ENCODE data around the gene AIG1. TPM values are rescaled to one million over a fixed set of nuclear protein-coding genes. Genes with fewer than 3 reads are reported as not detected.

Gene AIG1
- total RNA-seq, 1 donor from 2014 or later: 37.1 TPM

GRCh38 chr6:143295932-143296331, 235.2 kb downstream of the AIG1 start:
- no peaks in the 10 kb centered on the region for H3F3A ChIP-seq (ENCODE audit: low read depth)
- H3K9me3 Mint-ChIP-seq: no peaks in the 10 kb centered on the region
- no peak for TF ChIP-seq EZH2phosphoT487 (IDR thresholded peaks at IDR 0.05)
- TF ChIP-seq, protein P1, sequence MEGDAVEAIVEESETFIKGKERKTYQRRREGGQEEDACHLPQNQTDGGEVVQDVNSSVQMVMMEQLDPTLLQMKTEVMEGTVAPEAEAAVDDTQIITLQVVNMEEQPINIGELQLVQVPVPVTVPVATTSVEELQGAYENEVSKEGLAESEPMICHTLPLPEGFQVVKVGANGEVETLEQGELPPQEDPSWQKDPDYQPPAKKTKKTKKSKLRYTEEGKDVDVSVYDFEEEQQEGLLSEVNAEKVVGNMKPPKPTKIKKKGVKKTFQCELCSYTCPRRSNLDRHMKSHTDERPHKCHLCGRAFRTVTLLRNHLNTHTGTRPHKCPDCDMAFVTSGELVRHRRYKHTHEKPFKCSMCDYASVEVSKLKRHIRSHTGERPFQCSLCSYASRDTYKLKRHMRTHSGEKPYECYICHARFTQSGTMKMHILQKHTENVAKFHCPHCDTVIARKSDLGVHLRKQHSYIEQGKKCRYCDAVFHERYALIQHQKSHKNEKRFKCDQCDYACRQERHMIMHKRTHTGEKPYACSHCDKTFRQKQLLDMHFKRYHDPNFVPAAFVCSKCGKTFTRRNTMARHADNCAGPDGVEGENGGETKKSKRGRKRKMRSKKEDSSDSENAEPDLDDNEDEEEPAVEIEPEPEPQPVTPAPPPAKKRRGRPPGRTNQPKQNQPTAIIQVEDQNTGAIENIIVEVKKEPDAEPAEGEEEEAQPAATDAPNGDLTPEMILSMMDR (IDR thresholded peaks at IDR 0.05): no peak
- TF ChIP-seq EZH2 (IDR thresholded peaks at IDR 0.05): no peak
- H4K20me1 ChIP-seq (ENCODE audit: low read depth): no peaks in the 10 kb centered on the region
- H3K27me3 ChIP-seq: no peaks in the 10 kb centered on the region
- no peaks in the 10 kb centered on the region for H3K79me2 ChIP-seq (ENCODE audit: low read depth)
- no peak overlapping the region for H3K4me3 Mint-ChIP-seq
- H3K4me2 ChIP-seq: no peak overlapping the region
- H2AFZ ChIP-seq (replicated peaks): no peak overlapping the region
- peaks cover under 1% of the 10 kb centered on the region for H3K4me1 Mint-ChIP-seq
- no peak overlapping the region for H3K4me3 ChIP-seq
- H3K4me1 ChIP-seq: no peaks in the 10 kb centered on the region
- no peaks in the 10 kb centered on the region for H3K36me3 ChIP-seq
- no peak overlapping the region for H3K9ac ChIP-seq
- no peak overlapping the region for H3K27ac Mint-ChIP-seq
- H3K27ac ChIP-seq: no peak overlapping the region
- no peak for DNase-seq (ENCODE audit: low spot score)
- H3K27me3 Mint-ChIP-seq (ENCODE audit: insufficient read depth, low read depth): peaks cover 3% of the 10 kb centered on the region
- H3K9me3 ChIP-seq (ENCODE audit: low read depth): no peaks in the 10 kb centered on the region
- H3K36me3 Mint-ChIP-seq: no peaks in the 10 kb centered on the region

GRCh38 chr6:143298071-143298470, 237.4 kb downstream of the AIG1 start:
- H3K36me3 Mint-ChIP-seq: peaks cover 3% of the 10 kb centered on the region
- H3K4me2 ChIP-seq: no peak overlapping the region
- H3K9me3 ChIP-seq (ENCODE audit: low read depth): no peaks in the 10 kb centered on the region
- no peaks in the 10 kb centered on the region for H4K20me1 ChIP-seq (ENCODE audit: low read depth)
- no peaks in the 10 kb centered on the region for H3K27me3 ChIP-seq
- no peak overlapping the region for H3K4me3 Mint-ChIP-seq
- TF ChIP-seq EZH2 (IDR thresholded peaks at IDR 0.05): no peak
- TF ChIP-seq, protein P1 (IDR thresholded peaks at IDR 0.05): no peak
- DNase-seq (ENCODE audit: low spot score): no peak
- H3K4me1 Mint-ChIP-seq: peaks cover 8% of the 10 kb centered on the region
- H3K79me2 ChIP-seq (ENCODE audit: low read depth): no peaks in the 10 kb centered on the region
- peaks cover 3% of the 10 kb centered on the region for H3K27me3 Mint-ChIP-seq (ENCODE audit: insufficient read depth, low read depth)
- peaks cover 5% of the 10 kb centered on the region for H3K9me3 Mint-ChIP-seq
- no peaks in the 10 kb centered on the region for H3F3A ChIP-seq (ENCODE audit: low read depth)
- no peak overlapping the region for H3K27ac ChIP-seq
- H3K4me1 ChIP-seq: no peaks in the 10 kb centered on the region
- no peak overlapping the region for H3K4me3 ChIP-seq
- no peaks in the 10 kb centered on the region for H3K36me3 ChIP-seq
- H2AFZ ChIP-seq (replicated peaks): no peak overlapping the region
- no peak overlapping the region for H3K9ac ChIP-seq
- H3K27ac Mint-ChIP-seq: no peak overlapping the region

DNA sequence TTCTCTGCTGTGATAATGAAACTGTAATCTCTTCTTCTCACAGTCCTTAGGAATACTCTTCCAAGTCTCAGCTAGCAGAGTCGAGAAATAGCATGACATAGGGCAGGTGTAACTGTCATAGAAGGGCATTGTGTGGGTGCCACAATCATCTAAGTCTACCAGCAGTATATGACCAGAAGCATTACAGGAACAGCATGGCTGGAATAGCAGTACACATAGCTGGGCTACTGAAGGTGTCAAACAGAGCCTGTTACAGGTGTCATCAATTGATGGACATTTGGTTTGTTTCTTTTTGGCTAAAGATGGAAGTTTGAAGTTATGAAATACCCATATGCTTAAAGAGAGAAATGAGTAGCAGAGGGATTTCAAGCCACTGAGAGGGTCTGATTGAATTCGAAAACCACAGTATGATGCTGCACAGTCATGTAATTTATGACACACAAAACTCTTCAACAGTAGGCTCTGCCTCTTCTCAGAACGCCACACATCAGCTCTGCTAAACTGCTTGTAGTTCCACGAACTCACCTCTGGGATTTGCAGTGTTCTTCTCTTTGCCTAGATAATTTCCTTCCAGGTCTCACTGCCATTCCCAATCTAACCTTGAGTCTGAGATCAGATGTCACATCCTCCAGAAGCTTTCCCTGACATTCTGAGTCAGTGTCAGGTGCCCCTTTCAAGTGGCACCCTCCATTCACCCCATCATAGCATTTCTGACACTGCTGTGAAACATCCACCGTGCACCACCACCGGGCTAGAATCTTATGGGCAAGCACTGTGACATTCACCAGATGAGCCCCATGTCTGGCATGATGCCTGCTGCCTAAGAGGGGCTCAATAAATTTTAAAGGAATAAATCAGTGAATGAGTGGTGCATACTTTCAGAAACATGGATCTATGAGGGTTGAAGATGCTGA, 238.8 kb downstream of the AIG1 start:
- Mint-ChIP-seq H3K27me3 (ENCODE audit: insufficient read depth, low read depth) (peaks cover 3% of the 10 kb centered on the region), H3K4me3 (no peak overlapping the region), H3K36me3 (peaks cover 3% of the 10 kb centered on the region), H3K9me3 (peaks cover 5% of the 10 kb centered on the region), H3K4me1 (peaks cover 8% of the 10 kb centered on the region), H3K27ac (no peak overlapping the region)
- no peak for DNase-seq (ENCODE audit: low spot score)
- Histone ChIP-seq H3K36me3 (no peaks in the 10 kb centered on the region), H3K4me3 (no peak overlapping the region), H3K4me1 (no peaks in the 10 kb centered on the region), H3K27ac (no peak overlapping the region), H2AFZ (replicated peaks) (no peak overlapping the region), H4K20me1 (ENCODE audit: low read depth) (no peaks in the 10 kb centered on the region), H3K79me2 (ENCODE audit: low read depth) (no peaks in the 10 kb centered on the region), H3K9ac (no peak overlapping the region), H3F3A (ENCODE audit: low read depth) (no peaks in the 10 kb centered on the region), H3K4me2 (no peak overlapping the region), H3K9me3 (ENCODE audit: low read depth) (no peaks in the 10 kb centered on the region), H3K27me3 (no peaks in the 10 kb centered on the region)
- TF ChIP-seq EZH2 (IDR thresholded peaks at IDR 0.05) (no peak), EZH2phosphoT487 (IDR thresholded peaks at IDR 0.05) (no peak)
- TF ChIP-seq, protein P1 (IDR thresholded peaks at IDR 0.05): no peak
